ENCODE results near the gene SLC16A1. TPM values are rescaled to one million over a fixed set of nuclear protein-coding genes. Genes with fewer than 3 reads are reported as not detected.

The SLC16A1 gene
- total RNA-seq, 1 donor from 2014 or later = 149 TPM

GRCh38 chr1:112882271-112882744 is 73.7 kb downstream of the SLC16A1 start:
- Histone ChIP-seq H3F3A (ENCODE audit: low read depth) (peaks cover 21% of the 10 kb centered on the region), H3K27ac (no peak overlapping the region), H3K4me2 (no peak overlapping the region), H3K9me3 (ENCODE audit: low read depth) (no peaks in the 10 kb centered on the region), H3K36me3 (no peaks in the 10 kb centered on the region), H3K79me2 (ENCODE audit: low read depth) (no peaks in the 10 kb centered on the region), H3K9ac (no peak overlapping the region), H3K27me3 (no peaks in the 10 kb centered on the region), H3K4me3 (no peak overlapping the region), H2AFZ (replicated peaks) (peak overlapping the region; percentile 0), H3K4me1 (peaks cover 14% of the 10 kb centered on the region), H4K20me1 (ENCODE audit: low read depth) (no peaks in the 10 kb centered on the region)
- Mint-ChIP-seq H3K9me3 (no peaks in the 10 kb centered on the region), H3K4me1 (peaks cover 20% of the 10 kb centered on the region), H3K4me3 (no peak overlapping the region), H3K27ac (peak overlapping the region; percentile 81), H3K27me3 (ENCODE audit: insufficient read depth, low read depth) (peaks cover 4% of the 10 kb centered on the region), H3K36me3 (no peaks in the 10 kb centered on the region)
- DNase-seq (ENCODE audit: low spot score) = no peak
- TF ChIP-seq EZH2phosphoT487 (IDR thresholded peaks at IDR 0.05) = no peak
- TF ChIP-seq CTCF (IDR thresholded peaks at IDR 0.05) = no peak
- no peak for TF ChIP-seq EZH2 (IDR thresholded peaks at IDR 0.05)

GRCh38 chr1:112881742-112882127 is 74.3 kb downstream of the SLC16A1 start:
- no peaks in the 10 kb centered on the region for H3K36me3 Mint-ChIP-seq
- Histone ChIP-seq H3K4me1 (peaks cover 14% of the 10 kb centered on the region), H3K36me3 (no peaks in the 10 kb centered on the region), H3K4me2 (no peak overlapping the region), H3K4me3 (no peak overlapping the region), H3K79me2 (ENCODE audit: low read depth) (no peaks in the 10 kb centered on the region), H3K27me3 (no peaks in the 10 kb centered on the region), H3K27ac (no peak overlapping the region), H2AFZ (replicated peaks) (peak overlapping the region; percentile 10), H3K9ac (no peak overlapping the region), H3K9me3 (ENCODE audit: low read depth) (no peaks in the 10 kb centered on the region), H4K20me1 (ENCODE audit: low read depth) (no peaks in the 10 kb centered on the region), H3F3A (ENCODE audit: low read depth) (peaks cover 21% of the 10 kb centered on the region)
- no peak overlapping the region for H3K4me3 Mint-ChIP-seq
- H3K27me3 Mint-ChIP-seq (ENCODE audit: insufficient read depth, low read depth) = peaks cover 4% of the 10 kb centered on the region
- no peak for TF ChIP-seq EZH2phosphoT487 (IDR thresholded peaks at IDR 0.05)
- no peak for TF ChIP-seq CTCF (IDR thresholded peaks at IDR 0.05)
- TF ChIP-seq EZH2 (IDR thresholded peaks at IDR 0.05) = no peak
- H3K4me1 Mint-ChIP-seq = peaks cover 20% of the 10 kb centered on the region
- no peaks in the 10 kb centered on the region for H3K9me3 Mint-ChIP-seq
- H3K27ac Mint-ChIP-seq = no peak overlapping the region
- DNase-seq (ENCODE audit: low spot score) = no peak

- H3K27me3 Mint-ChIP-seq (ENCODE audit: insufficient read depth, low read depth) = peaks cover 4% of the 10 kb centered on the region
- H3K27me3 ChIP-seq = no peaks in the 10 kb centered on the region
- peaks cover 14% of the 10 kb centered on the region for H3K4me1 ChIP-seq
- H3K4me2 ChIP-seq = no peak overlapping the region
- no peaks in the 10 kb centered on the region for H3K9me3 ChIP-seq (ENCODE audit: low read depth)
- no peaks in the 10 kb centered on the region for H3K36me3 ChIP-seq
- no peaks in the 10 kb centered on the region for H3K36me3 Mint-ChIP-seq
- H3K4me3 ChIP-seq = no peak overlapping the region
- H3K9me3 Mint-ChIP-seq = no peaks in the 10 kb centered on the region
- peaks cover 21% of the 10 kb centered on the region for H3F3A ChIP-seq (ENCODE audit: low read depth)
- H3K4me3 Mint-ChIP-seq = no peak overlapping the region
- H3K9ac ChIP-seq = no peak overlapping the region
- no peaks in the 10 kb centered on the region for H3K79me2 ChIP-seq (ENCODE audit: low read depth)
- no peak overlapping the region for H2AFZ ChIP-seq (replicated peaks)
- no peak overlapping the region for H3K27ac ChIP-seq
- no peak overlapping the region for H3K27ac Mint-ChIP-seq
- no peak for DNase-seq (ENCODE audit: low spot score)
- TF ChIP-seq EZH2 (IDR thresholded peaks at IDR 0.05) (no peak), EZH2phosphoT487 (IDR thresholded peaks at IDR 0.05) (no peak), CTCF (IDR thresholded peaks at IDR 0.05) (no peak)
- H3K4me1 Mint-ChIP-seq = peaks cover 20% of the 10 kb centered on the region
- H4K20me1 ChIP-seq (ENCODE audit: low read depth) = no peaks in the 10 kb centered on the region
These were observed 76.2 kb downstream of the SLC16A1 start for GRCh38 chr1:112879834-112880233.
